ENCODE measurements around the gene SUGCT. TPM values are rescaled to one million over a fixed set of nuclear protein-coding genes. Genes with fewer than 3 reads are reported as not detected.

Gene SUGCT
- polyA plus RNA-seq, 1 of the 3 experiments (the other 2 are of a cell fraction) = 53.7 TPM

DNA sequence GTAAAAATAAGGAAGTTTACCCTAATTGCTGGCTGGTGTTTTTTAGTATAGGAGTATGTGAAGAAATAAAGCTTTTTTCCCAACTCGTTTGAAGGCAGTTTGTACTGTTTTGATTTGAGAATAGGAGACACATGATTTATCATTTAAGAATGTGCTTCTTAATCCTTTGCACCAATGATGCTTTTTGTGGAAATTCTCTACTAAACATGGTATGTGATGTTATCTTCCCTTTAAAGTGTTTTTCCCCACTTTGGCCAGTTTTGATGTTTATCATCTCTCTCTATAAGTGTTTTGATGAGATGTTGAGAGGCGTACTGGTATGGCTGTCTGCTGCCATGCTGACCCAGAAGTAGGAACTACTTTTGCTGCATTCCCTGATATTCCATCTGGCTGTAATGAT is 85.1 kb downstream of the SUGCT start:
- peak overlapping the region; percentile 62 for H3K9ac ChIP-seq
- H3K27ac ChIP-seq (ENCODE audit: low read depth in 2 of 2, low read length in 1 of 2) = peak overlapping the region; percentile 87 to 99
- H3K9me2 ChIP-seq = no peaks in the 10 kb centered on the region
- H3K9me3 ChIP-seq = no peaks in the 10 kb centered on the region
- peak overlapping the region; percentile 60 for H3K4me2 ChIP-seq
- H3K27me3 ChIP-seq (ENCODE audit: insufficient read depth) = no peaks in the 10 kb centered on the region
- no peak for DNase-seq
- H2AFZ ChIP-seq (ENCODE audit: low read depth) = no peak overlapping the region
- H3K36me3 ChIP-seq (replicated peaks in 1 of 2; ENCODE audit: control insufficient read depth in 1 of 2, insufficient read depth in 2 of 2, low read length in 1 of 2) = no peaks in the 10 kb centered on the region
- CTCF ChIA-PET = interaction anchor here (1.6 to 1.7 kb wide), 2 partner anchors 13 to 324 kb away, joined by 4 to 6 read pairs; no protein-coding TSS in a partner anchor
- peaks cover 55% of the 10 kb centered on the region for H3F3A ChIP-seq (replicated peaks; ENCODE audit: insufficient read depth)
- no peaks in the 10 kb centered on the region for H4K20me1 ChIP-seq (ENCODE audit: insufficient read depth)
- WGBS (ENCODE audit: low lambda C conversion rate) = 12% methylated on average over 2 of the region's 2 CpGs
- no peak overlapping the region for H3K4me3 ChIP-seq (ENCODE audit: low read depth in 2 of 2, low read length in 1 of 2)
- peaks cover 0 to 39% of the 10 kb centered on the region in 2 experiments for H3K4me1 ChIP-seq (ENCODE audit: control insufficient read depth in 1 of 2, insufficient read depth in 2 of 2, low read depth in 1 of 2, low read length in 1 of 2)
- POLR2A ChIA-PET = no interaction called here
- H3K79me2 ChIP-seq (ENCODE audit: insufficient read depth) = no peaks in the 10 kb centered on the region
- TF ChIP-seq EP300 (IDR thresholded peaks at IDR 0.05; ENCODE audit: borderline replicate concordance in 1 of 2, low read depth in 1 of 2, low read length in 1 of 2) = peak; percentile 36 to 98; a peak in 3 of 4 replicates
- peak; percentile 97 for TF ChIP-seq TEAD4 (IDR thresholded peaks at IDR 0.05; ENCODE audit: borderline replicate concordance, insufficient read depth)
- peak; percentile 84; the same call in 1 of the 2 replicates for TF ChIP-seq RXRA (IDR thresholded peaks at IDR 0.05; ENCODE audit: borderline replicate concordance, low read depth)
- TF ChIP-seq SMC3 (IDR thresholded peaks at IDR 0.05; ENCODE audit: low read depth, low read length) = no peak
- no peak for TF ChIP-seq NRF1 (IDR thresholded peaks at IDR 0.05; ENCODE audit: low read depth, low read length)
- no peak; the same call in 1 of the 2 replicates for TF ChIP-seq TAF1 (IDR thresholded peaks at IDR 0.05; ENCODE audit: borderline replicate concordance, low read depth, low read length)
- TF ChIP-seq RFX5 (IDR thresholded peaks at IDR 0.05; ENCODE audit: low read length) = no peak
- peak; percentile 46; the same call in 1 of the 2 replicates for TF ChIP-seq ELF1 (IDR thresholded peaks at IDR 0.05)
- peak; percentile 17; the same call in 1 of the 2 replicates for TF ChIP-seq SIN3A (IDR thresholded peaks at IDR 0.05; ENCODE audit: borderline replicate concordance, low read depth, low read length)
- TF ChIP-seq, protein P1, sequence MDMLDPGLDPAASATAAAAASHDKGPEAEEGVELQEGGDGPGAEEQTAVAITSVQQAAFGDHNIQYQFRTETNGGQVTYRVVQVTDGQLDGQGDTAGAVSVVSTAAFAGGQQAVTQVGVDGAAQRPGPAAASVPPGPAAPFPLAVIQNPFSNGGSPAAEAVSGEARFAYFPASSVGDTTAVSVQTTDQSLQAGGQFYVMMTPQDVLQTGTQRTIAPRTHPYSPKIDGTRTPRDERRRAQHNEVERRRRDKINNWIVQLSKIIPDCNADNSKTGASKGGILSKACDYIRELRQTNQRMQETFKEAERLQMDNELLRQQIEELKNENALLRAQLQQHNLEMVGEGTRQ (IDR thresholded peaks at IDR 0.05; ENCODE audit: borderline replicate concordance, low read depth, low read length) = no peak
- TF ChIP-seq YY1 (IDR thresholded peaks at IDR 0.05; ENCODE audit: low read depth) = peak; percentile 69; the same call in 1 of the 2 replicates
- peak; percentile 79 for TF ChIP-seq NFIC (IDR thresholded peaks at IDR 0.05; ENCODE audit: borderline replicate concordance)
- no peak for TF ChIP-seq MXI1 (IDR thresholded peaks at IDR 0.05; ENCODE audit: low read depth, low read length)
- peak; percentile 99 for TF ChIP-seq MEF2A (IDR thresholded peaks at IDR 0.05; ENCODE audit: borderline replicate concordance, low read depth)
- TF ChIP-seq, protein P2, sequence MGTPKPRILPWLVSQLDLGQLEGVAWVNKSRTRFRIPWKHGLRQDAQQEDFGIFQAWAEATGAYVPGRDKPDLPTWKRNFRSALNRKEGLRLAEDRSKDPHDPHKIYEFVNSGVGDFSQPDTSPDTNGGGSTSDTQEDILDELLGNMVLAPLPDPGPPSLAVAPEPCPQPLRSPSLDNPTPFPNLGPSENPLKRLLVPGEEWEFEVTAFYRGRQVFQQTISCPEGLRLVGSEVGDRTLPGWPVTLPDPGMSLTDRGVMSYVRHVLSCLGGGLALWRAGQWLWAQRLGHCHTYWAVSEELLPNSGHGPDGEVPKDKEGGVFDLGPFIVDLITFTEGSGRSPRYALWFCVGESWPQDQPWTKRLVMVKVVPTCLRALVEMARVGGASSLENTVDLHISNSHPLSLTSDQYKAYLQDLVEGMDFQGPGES (IDR thresholded peaks at IDR 0.05; ENCODE audit: low read depth, low read length) = no peak
- TF ChIP-seq RCOR1 (IDR thresholded peaks at IDR 0.05; ENCODE audit: low read length) = no peak
- 0 out of 2 replicates have a peak, but pooled peaks have one; percentile 28 for TF ChIP-seq GABPA (IDR thresholded peaks at IDR 0.05; ENCODE audit: low read depth)
- peak; percentile 84 for TF ChIP-seq POLR2AphosphoS5 (IDR thresholded peaks at IDR 0.05; ENCODE audit: low read depth, low read length)
- peak; percentile 80 for TF ChIP-seq FOSL2 (IDR thresholded peaks at IDR 0.05; ENCODE audit: borderline replicate concordance, low read depth)
- TF ChIP-seq, protein P3, sequence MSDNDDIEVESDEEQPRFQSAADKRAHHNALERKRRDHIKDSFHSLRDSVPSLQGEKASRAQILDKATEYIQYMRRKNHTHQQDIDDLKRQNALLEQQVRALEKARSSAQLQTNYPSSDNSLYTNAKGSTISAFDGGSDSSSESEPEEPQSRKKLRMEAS (IDR thresholded peaks at IDR 0.05; ENCODE audit: low read depth) = peak; percentile 76; the same call in 1 of the 2 replicates
- TF ChIP-seq, protein P4, sequence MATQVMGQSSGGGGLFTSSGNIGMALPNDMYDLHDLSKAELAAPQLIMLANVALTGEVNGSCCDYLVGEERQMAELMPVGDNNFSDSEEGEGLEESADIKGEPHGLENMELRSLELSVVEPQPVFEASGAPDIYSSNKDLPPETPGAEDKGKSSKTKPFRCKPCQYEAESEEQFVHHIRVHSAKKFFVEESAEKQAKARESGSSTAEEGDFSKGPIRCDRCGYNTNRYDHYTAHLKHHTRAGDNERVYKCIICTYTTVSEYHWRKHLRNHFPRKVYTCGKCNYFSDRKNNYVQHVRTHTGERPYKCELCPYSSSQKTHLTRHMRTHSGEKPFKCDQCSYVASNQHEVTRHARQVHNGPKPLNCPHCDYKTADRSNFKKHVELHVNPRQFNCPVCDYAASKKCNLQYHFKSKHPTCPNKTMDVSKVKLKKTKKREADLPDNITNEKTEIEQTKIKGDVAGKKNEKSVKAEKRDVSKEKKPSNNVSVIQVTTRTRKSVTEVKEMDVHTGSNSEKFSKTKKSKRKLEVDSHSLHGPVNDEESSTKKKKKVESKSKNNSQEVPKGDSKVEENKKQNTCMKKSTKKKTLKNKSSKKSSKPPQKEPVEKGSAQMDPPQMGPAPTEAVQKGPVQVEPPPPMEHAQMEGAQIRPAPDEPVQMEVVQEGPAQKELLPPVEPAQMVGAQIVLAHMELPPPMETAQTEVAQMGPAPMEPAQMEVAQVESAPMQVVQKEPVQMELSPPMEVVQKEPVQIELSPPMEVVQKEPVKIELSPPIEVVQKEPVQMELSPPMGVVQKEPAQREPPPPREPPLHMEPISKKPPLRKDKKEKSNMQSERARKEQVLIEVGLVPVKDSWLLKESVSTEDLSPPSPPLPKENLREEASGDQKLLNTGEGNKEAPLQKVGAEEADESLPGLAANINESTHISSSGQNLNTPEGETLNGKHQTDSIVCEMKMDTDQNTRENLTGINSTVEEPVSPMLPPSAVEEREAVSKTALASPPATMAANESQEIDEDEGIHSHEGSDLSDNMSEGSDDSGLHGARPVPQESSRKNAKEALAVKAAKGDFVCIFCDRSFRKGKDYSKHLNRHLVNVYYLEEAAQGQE (IDR thresholded peaks at IDR 0.05; ENCODE audit: low read depth, low read length) = peak; percentile 61; the same call in 1 of the 2 replicates
- TF ChIP-seq, protein P5, sequence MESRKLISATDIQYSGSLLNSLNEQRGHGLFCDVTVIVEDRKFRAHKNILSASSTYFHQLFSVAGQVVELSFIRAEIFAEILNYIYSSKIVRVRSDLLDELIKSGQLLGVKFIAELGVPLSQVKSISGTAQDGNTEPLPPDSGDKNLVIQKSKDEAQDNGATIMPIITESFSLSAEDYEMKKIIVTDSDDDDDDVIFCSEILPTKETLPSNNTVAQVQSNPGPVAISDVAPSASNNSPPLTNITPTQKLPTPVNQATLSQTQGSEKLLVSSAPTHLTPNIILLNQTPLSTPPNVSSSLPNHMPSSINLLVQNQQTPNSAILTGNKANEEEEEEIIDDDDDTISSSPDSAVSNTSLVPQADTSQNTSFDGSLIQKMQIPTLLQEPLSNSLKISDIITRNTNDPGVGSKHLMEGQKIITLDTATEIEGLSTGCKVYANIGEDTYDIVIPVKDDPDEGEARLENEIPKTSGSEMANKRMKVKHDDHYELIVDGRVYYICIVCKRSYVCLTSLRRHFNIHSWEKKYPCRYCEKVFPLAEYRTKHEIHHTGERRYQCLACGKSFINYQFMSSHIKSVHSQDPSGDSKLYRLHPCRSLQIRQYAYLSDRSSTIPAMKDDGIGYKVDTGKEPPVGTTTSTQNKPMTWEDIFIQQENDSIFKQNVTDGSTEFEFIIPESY (IDR thresholded peaks at IDR 0.05; ENCODE audit: borderline replicate concordance, low read depth) = peak; percentile 81; the same call in 1 of the 2 replicates
- no peak for TF ChIP-seq RAD21 (IDR thresholded peaks at IDR 0.05; ENCODE audit: low read length)
- no peak for TF ChIP-seq GATA2 (CRISPR knock-in tag; IDR thresholded peaks at IDR 0.05)
- peak; percentile 95 for TF ChIP-seq TCF12 (IDR thresholded peaks at IDR 0.05)
- TF ChIP-seq, protein P6, sequence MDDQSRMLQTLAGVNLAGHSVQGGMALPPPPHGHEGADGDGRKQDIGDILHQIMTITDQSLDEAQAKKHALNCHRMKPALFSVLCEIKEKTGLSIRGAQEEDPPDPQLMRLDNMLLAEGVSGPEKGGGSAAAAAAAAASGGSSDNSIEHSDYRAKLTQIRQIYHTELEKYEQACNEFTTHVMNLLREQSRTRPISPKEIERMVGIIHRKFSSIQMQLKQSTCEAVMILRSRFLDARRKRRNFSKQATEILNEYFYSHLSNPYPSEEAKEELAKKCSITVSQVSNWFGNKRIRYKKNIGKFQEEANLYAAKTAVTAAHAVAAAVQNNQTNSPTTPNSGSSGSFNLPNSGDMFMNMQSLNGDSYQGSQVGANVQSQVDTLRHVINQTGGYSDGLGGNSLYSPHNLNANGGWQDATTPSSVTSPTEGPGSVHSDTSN (IDR thresholded peaks at IDR 0.05) = peak; percentile 94

Measured in SK-N-SH (cell line).